IMR-90 (cell line): ENCODE results near the gene ZBTB47. TPM values are rescaled to one million over a fixed set of nuclear protein-coding genes. Genes with fewer than 3 reads are reported as not detected.

Experiments
- ATAC-seq: fragments of 200-7000 bp; cut with Tn5 transposase; 2 replicates; pipeline ENCODE4 v1.9.1; 2020; ENCODE audit warnings: low read depth, mild to moderate bottlenecking, moderate library complexity
- BruUV-seq: library from RNA; stranded (reverse); fragments of 400-500 nt; replicated peaks from 2 replicates; lab custom pipeline; 2021; lab: Mats Ljungman, UMichigan
- CTCF ChIA-PET: fragments of 300-600 bp; formaldehyde crosslinking; extraction: SDS; loops from one replicate; lab custom pipeline; 2021; ENCODE audit warnings: antibody characterized with exemption; lab: Yijun Ruan, JAX
- POLR2A ChIA-PET: fragments of 300-600 bp; sonication (Branson Sonifier 250); formaldehyde crosslinking; loops from one replicate; lab custom pipeline; 2022; ENCODE audit warnings: antibody characterized with exemption; ENCODE audit not compliant: unreplicated experiment; lab: Charles Lee
- DNase-seq: peaks from one replicate; pipeline ENCODE4 v3.0.0; 2013
- H2AFZ ChIP-seq: replicated peaks from 2 replicates; pipeline ENCODE3; 2013; ENCODE audit warnings: low read length, mild to moderate bottlenecking; ENCODE audit not compliant: poor library complexity
- H2AK5ac ChIP-seq: 2 replicates; pipeline ENCODE4 v1.6.1; 2013; ENCODE audit warnings: low read depth, low read length, inconsistent platforms
- H2AK9ac ChIP-seq: replicated peaks from 2 replicates; pipeline ENCODE3; 2013; ENCODE audit warnings: mild to moderate bottlenecking, low read depth, low read length, moderate library complexity; ENCODE audit not compliant: poor library complexity
- H2BK120ac ChIP-seq: 2 replicates; pipeline ENCODE4 v1.6.1; 2013; ENCODE audit warnings: low read depth, low read length, inconsistent platforms
- H2BK15ac ChIP-seq: 3 replicates; pipeline ENCODE4 v1.6.1; 2013; ENCODE audit warnings: low read depth, low read length, inconsistent platforms
- H2BK20ac ChIP-seq: 2 replicates; pipeline ENCODE4 v1.6.1; 2013; ENCODE audit warnings: low read depth, mild to moderate bottlenecking, inconsistent platforms, low read length, moderate library complexity
- H2BK5ac ChIP-seq: 2 replicates; pipeline ENCODE4 v1.6.1; 2013; ENCODE audit warnings: mild to moderate bottlenecking, low read depth, low read length, inconsistent platforms; ENCODE audit not compliant: poor library complexity, severe bottlenecking
- H3K14ac ChIP-seq: replicated peaks from 2 replicates; pipeline ENCODE4 v1.6.1; 2013; ENCODE audit warnings: low read depth, low read length, inconsistent platforms
- H3K18ac ChIP-seq: 2 replicates; pipeline ENCODE4 v1.6.1; 2013; ENCODE audit warnings: low read depth, low read length, control low read depth
- H3K23ac ChIP-seq: 2 replicates; pipeline ENCODE4 v1.6.1; 2013; ENCODE audit warnings: low read depth, low read length, inconsistent platforms
- H3K27ac ChIP-seq: 2 replicates; pipeline ENCODE4 v1.5.1; 2013; ENCODE audit warnings: mild to moderate bottlenecking, control low read depth, low read length; ENCODE audit not compliant: insufficient read depth
- H3K27me3 ChIP-seq: 2 replicates; pipeline ENCODE4 v1.6.1; 2013; ENCODE audit warnings: low read length; ENCODE audit not compliant: control insufficient read depth, insufficient read depth
- H3K36me3 ChIP-seq: 2 replicates; pipeline ENCODE4 v1.6.1; 2013; ENCODE audit warnings: low read length, mixed read lengths; ENCODE audit not compliant: control insufficient read depth, insufficient read depth
- H3K4ac ChIP-seq: 2 replicates; pipeline ENCODE4 v1.6.1; 2013; ENCODE audit warnings: low read depth, low read length, inconsistent platforms
- H3K4me1 ChIP-seq: 2 replicates; pipeline ENCODE4 v1.6.1; 2013; ENCODE audit warnings: low read length, mixed read lengths; ENCODE audit not compliant: control insufficient read depth, insufficient read depth
- H3K4me2 ChIP-seq: 2 replicates; pipeline ENCODE4 v1.6.1; 2013; ENCODE audit warnings: low read depth, mild to moderate bottlenecking, control low read depth, low read length, moderate library complexity
- H3K4me3 ChIP-seq: 2 replicates; pipeline ENCODE4 v1.5.1; 2013; ENCODE audit warnings: low read depth, mild to moderate bottlenecking, control low read depth, low read length, moderate library complexity; ENCODE audit not compliant: insufficient read depth
- H3K56ac ChIP-seq: 2 replicates; pipeline ENCODE4 v1.6.1; 2013; ENCODE audit warnings: low read length, inconsistent platforms; ENCODE audit not compliant: insufficient read depth; ENCODE audit errors: extremely low read depth
- H3K79me1 ChIP-seq, 2 experiments: 2 replicates each; pipeline ENCODE4 v1.6.1; 2013; ENCODE audit warnings: low read length in 2 of 2, inconsistent platforms in 1 of 2, low read depth in 1 of 2
- H3K9ac ChIP-seq: 2 replicates; pipeline ENCODE4 v1.6.1; 2013; ENCODE audit warnings: low read depth, low read length, control low read depth
- H3K9me1 ChIP-seq: 2 replicates; pipeline ENCODE4 v1.6.1; 2013; ENCODE audit warnings: low read length, inconsistent platforms; ENCODE audit not compliant: insufficient read depth
- H3K9me3 ChIP-seq: 2 replicates; pipeline ENCODE4 v1.6.1; 2013; ENCODE audit warnings: low read length; ENCODE audit not compliant: control insufficient read depth, insufficient read depth
- H4K20me1 ChIP-seq: 2 replicates; pipeline ENCODE4 v1.6.1; 2013; ENCODE audit warnings: low read length, inconsistent platforms; ENCODE audit not compliant: insufficient read depth
- H4K5ac ChIP-seq: 2 replicates; pipeline ENCODE4 v1.6.1; 2013; ENCODE audit warnings: mild to moderate bottlenecking, low read depth, low read length, control low read depth
- H4K8ac ChIP-seq, 2 experiments: 2 replicates each; pipeline ENCODE4 v1.6.1; 2013; ENCODE audit warnings: low read depth in 2 of 2, low read length in 2 of 2, control low read depth in 1 of 2, inconsistent platforms in 1 of 2
- H4K91ac ChIP-seq: 2 replicates; pipeline ENCODE4 v1.6.1; 2013; ENCODE audit warnings: low read depth, low read length, inconsistent platforms; ENCODE audit not compliant: insufficient read depth
- BHLHE40 ChIP-seq: fragments of 150-350 bp; IDR thresholded peaks from 2 replicates; pipeline ENCODE4 v1.6.1; 2016; ENCODE audit warnings: mild to moderate bottlenecking, low read depth, low read length
- CEBPB ChIP-seq: IDR thresholded peaks from 2 replicates; pipeline ENCODE4 v1.6.1; 2012; ENCODE audit warnings: low read depth, low read length, improper control_type of control experiment
- CHD1 ChIP-seq: IDR thresholded peaks from 2 replicates; pipeline ENCODE4 v1.6.1; 2012; ENCODE audit warnings: low read depth, low read length, improper control_type of control experiment
- ELK1 ChIP-seq: fragments of 150-350 bp; IDR thresholded peaks from 2 replicates; pipeline ENCODE4 v1.6.1; 2016; ENCODE audit warnings: low read depth, mild to moderate bottlenecking, low read length, moderate library complexity, borderline replicate concordance
- FOS ChIP-seq: fragments of 150-350 bp; IDR thresholded peaks from 2 replicates; pipeline ENCODE4 v1.6.1; 2016; ENCODE audit warnings: low read depth, low read length
- MAFK ChIP-seq: IDR thresholded peaks from 2 replicates; pipeline ENCODE4 v1.6.1; 2012; ENCODE audit warnings: low read depth, low read length, improper control_type of control experiment
- MAZ ChIP-seq: IDR thresholded peaks from 2 replicates; pipeline ENCODE4 v1.6.1; 2012; ENCODE audit warnings: low read depth, mild to moderate bottlenecking, low read length, improper control_type of control experiment, moderate library complexity, borderline replicate concordance
- MXI1 ChIP-seq: IDR thresholded peaks from 2 replicates; pipeline ENCODE4 v1.6.1; 2012; ENCODE audit warnings: low read depth, mild to moderate bottlenecking, low read length, moderate library complexity, borderline replicate concordance
- NFE2L2 ChIP-seq: fragments of 150-350 bp; IDR thresholded peaks from 2 replicates; pipeline ENCODE4 v1.6.1; 2016; ENCODE audit warnings: low read depth, mild to moderate bottlenecking, low read length
- POLR2A ChIP-seq: IDR thresholded peaks from 2 replicates; pipeline ENCODE4 v1.6.1; 2012; ENCODE audit warnings: mild to moderate bottlenecking, low read depth, low read length
- RCOR1 ChIP-seq: IDR thresholded peaks from 2 replicates; pipeline ENCODE4 v1.6.1; 2012; ENCODE audit warnings: mild to moderate bottlenecking, low read length, improper control_type of control experiment; ENCODE audit not compliant: insufficient replicate concordance
- RFX5 ChIP-seq: IDR thresholded peaks from 2 replicates; pipeline ENCODE4 v1.8.0; 2012; ENCODE audit warnings: low read depth, mild to moderate bottlenecking, low read length, moderate library complexity
- SMC3 ChIP-seq: fragments of 150-350 bp; IDR thresholded peaks from 2 replicates; pipeline ENCODE4 v1.6.1; 2016; ENCODE audit warnings: low read depth, mild to moderate bottlenecking, antibody characterized with exemption, low read length, moderate library complexity
- USF2 ChIP-seq: fragments of 150-350 bp; IDR thresholded peaks from 2 replicates; pipeline ENCODE4 v1.6.1; 2017; ENCODE audit warnings: mild to moderate bottlenecking, antibody characterized with exemption, low read length, low read depth
- WGBS, 2 experiments: methylation state at CpG; one replicate each; pipeline versions ENCODE4 v1.1.5 to v1.1.7; 2013; ENCODE audit warnings: missing lambda C conversion rate in 2 of 2; ENCODE audit not compliant: insufficient read length in 1 of 2; ENCODE audit errors: extremely low coverage in 2 of 2; 5-methylcytosine and 5-hydroxymethylcytosine counted together
- dilution Hi-C: fragments of 300-500 bp; cut with HindIII; formaldehyde crosslinking; loops from one replicate; pipeline ENCODE4 v1.14.3; 2018; ENCODE audit warnings: low sequenced_read_pairs; ENCODE audit not compliant: unreplicated experiment
- in situ Hi-C: fragments of 300-500 bp; cut with MboI; formaldehyde crosslinking; loops from 3 replicates; pipeline ENCODE4 v1.14.3; 2019; ENCODE audit warnings: low sequenced_read_pairs, inconsistent platforms, mixed read lengths
- intact Hi-C: fragments of 100-400 bp; cut with micrococcal nuclease; formaldehyde crosslinking; loops from 2 replicates; pipeline ENCODE4 v1.10.0; 2022
- polyA plus RNA-seq, 3 experiments: library from polyadenylated mRNA; depleted of rRNA; stranded (reverse); fragments of >200 nt; gene quantifications; 2 replicates each; pipeline ENCODE4 v1.2.3, GENCODE V29; 2012; ENCODE audit warnings: low replicate concordance in 1 of 3
- total RNA-seq: library from RNA; depleted of rRNA; stranded (reverse); fragments of >200 nt; gene quantifications from 2 replicates; pipeline ENCODE4 v1.2.3, GENCODE V29; 2012

Gene ZBTB47
- total and polyA plus RNA-seq, 2 of the 4 experiments (the other 2 are of a cell fraction): 10.9 to 16.8 TPM

GRCh38 chr3:42649783-42650182, 3.7 kb upstream of the ZBTB47 start:
- H3K4me1 ChIP-seq: peaks cover 28% of the 10 kb centered on the region
- no peak overlapping the region for H3K4ac ChIP-seq
- DNase-seq (no peak), ATAC-seq (no peak)
- no peak overlapping the region for H2BK20ac ChIP-seq
- no peak overlapping the region for H4K5ac ChIP-seq
- no peak overlapping the region for H3K14ac ChIP-seq
- no peak overlapping the region for H2AK5ac ChIP-seq
- in situ Hi-C loops (no loop called here), intact Hi-C loops (loop anchor here (5.0 kb wide), 2 partner anchors 37 to 47 kb away; partner anchors contain the start of gene NKTR), dilution Hi-C loops (no loop called here)
- H3K36me3 ChIP-seq: peaks cover 17% of the 10 kb centered on the region
- no peaks in the 10 kb centered on the region for H3K9me3 ChIP-seq
- no peak overlapping the region for H2BK120ac ChIP-seq
- H2AFZ ChIP-seq: no peak overlapping the region
- no peak overlapping the region for H3K23ac ChIP-seq
- H4K20me1 ChIP-seq: peaks cover 21% of the 10 kb centered on the region; the same call in 1 of the 2 replicates
- H4K91ac ChIP-seq: no peak overlapping the region
- ChIA-PET POLR2A (no interaction called here), CTCF (no interaction called here)
- WGBS, 2 experiments: 89% methylated on average over 2 of the region's 4 CpGs; no CpG with 5 or more reads in 1 of the 2 experiments
- no peak overlapping the region for H2BK5ac ChIP-seq
- H3K4me2 ChIP-seq: no peak overlapping the region
- H3K18ac ChIP-seq: no peak overlapping the region
- H3K4me3 ChIP-seq: no peak overlapping the region
- H3K27ac ChIP-seq: no peak overlapping the region
- H3K27me3 ChIP-seq: no peaks in the 10 kb centered on the region
- H3K9me1 ChIP-seq: peaks cover 26% of the 10 kb centered on the region
- no peak overlapping the region for H2AK9ac ChIP-seq
- H3K56ac ChIP-seq: no peak overlapping the region
- no TSS peak for BruUV-seq
- H3K79me1 ChIP-seq: peaks cover 27 to 68% of the 10 kb centered on the region in 2 experiments
- no peak for TF ChIP-seq MAFK
- TF ChIP-seq CHD1: no peak
- TF ChIP-seq POLR2A: no peak
- TF ChIP-seq MXI1: no peak
- TF ChIP-seq NFE2L2: no peak
- TF ChIP-seq RCOR1: no peak
- no peak for TF ChIP-seq USF2
- TF ChIP-seq FOS: no peak
- no peak for TF ChIP-seq SMC3
- TF ChIP-seq ELK1: no peak
- no peak for TF ChIP-seq CEBPB
- TF ChIP-seq MAZ: no peak
- TF ChIP-seq RFX5: no peak
- TF ChIP-seq BHLHE40: no peak
- no peak overlapping the region for H4K8ac ChIP-seq
- no peak overlapping the region for H3K9ac ChIP-seq
- H2BK15ac ChIP-seq: no peak overlapping the region
